Fibroblast of gingiva (primary cell): ENCODE data around the gene DCUN1D3.
"Not testable (repeated sequence)": the region's sequence is repeated elsewhere in the genome, so short reads cannot be mapped to it uniquely, and the experiment has no call there.

Experiments used
- DNase-seq: peaks from one replicate; pipeline ENCODE4 v3.0.0-alpha.2; 2011; ENCODE audit warnings: low read depth

DCUN1D3 gene

DNA sequence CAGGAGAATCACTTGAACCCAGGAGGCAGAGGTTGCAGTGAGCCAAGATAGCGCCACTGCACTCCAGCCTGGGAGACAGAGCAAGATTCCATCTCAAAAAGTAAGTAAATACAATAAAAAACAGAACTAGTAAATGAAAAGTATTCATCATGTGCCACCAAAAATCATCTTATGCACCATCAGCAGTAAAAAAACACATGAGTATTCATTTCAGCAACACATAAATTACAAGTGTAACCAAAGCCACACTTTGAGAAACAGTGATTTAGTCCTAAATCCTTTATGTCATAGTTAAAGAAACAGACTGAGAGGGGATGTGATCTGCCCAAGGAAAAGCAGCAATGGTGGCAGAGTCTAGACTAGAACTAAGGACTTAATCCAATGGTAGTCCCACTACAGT lies 13.0 kb downstream of the DCUN1D3 start:
- DNase-seq, result no peak

DNA sequence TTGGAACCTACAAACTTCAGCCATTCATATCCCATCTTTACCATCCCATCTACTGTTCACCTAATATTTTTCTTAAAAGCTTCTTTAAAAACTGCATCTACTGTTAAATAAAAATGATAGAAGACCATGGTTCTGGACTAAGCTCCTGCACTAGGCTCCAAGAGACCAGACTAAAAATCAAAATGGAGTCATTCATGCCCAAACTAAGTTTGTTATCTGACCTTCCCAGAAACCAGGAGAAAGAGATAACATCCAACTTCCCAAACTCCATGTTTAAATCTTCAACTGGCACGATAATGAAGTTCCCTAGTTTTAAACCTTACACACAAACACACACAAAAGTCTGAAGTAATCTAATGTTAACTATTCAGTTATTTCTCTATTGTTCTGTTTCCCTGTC lies 13.8 kb downstream of the DCUN1D3 start:
- no peak for DNase-seq

DNA sequence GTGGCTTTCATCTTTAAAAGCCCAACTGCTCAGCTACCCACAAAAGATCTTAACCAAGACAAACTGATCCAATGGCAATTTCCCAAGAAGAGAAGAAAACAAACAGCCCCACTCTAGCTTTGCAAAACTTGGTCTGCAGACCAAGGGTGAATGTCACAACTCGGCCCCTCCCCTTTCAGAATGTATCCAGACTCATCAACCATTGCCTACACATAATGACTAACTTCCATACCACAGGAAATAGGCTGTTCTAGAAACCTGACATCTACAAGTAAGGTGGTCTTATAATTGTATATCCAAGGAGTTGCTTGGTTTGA lies 16.0 kb downstream of the DCUN1D3 start:
- DNase-seq, result peak; percentile 85

DNA sequence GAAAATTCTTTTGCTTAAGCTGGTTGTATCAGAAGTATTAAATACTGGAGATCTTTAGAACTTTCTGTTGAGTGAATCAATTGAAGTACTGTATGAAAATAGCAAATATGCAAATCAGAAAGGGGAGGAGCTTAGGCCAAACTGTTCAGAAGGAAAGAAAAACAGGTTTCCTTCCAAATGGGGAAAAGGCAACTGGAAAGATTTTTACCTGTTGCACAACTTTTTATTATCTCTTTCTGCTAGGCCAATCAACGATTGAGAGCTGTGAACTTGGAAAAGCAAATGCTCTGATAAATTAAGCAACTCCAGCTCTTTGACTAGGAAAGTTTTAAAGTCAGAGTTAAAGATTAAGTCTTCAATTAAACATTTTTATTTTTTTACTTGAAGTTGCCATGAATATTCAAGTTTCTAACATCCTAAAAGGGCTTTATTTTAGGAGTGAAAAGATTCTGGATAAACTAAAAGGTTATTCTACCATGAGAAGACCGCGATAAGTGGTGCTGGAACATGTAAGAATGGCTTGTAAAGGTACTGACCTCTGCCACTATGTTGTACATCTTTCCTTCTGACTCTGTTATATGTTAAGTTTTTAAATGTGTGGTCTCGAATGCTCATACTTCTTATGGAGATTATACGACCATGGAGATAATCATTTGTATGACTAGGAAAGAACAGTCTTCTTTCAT lies 16.5 kb downstream of the DCUN1D3 start:
- no peak for DNase-seq

DNA sequence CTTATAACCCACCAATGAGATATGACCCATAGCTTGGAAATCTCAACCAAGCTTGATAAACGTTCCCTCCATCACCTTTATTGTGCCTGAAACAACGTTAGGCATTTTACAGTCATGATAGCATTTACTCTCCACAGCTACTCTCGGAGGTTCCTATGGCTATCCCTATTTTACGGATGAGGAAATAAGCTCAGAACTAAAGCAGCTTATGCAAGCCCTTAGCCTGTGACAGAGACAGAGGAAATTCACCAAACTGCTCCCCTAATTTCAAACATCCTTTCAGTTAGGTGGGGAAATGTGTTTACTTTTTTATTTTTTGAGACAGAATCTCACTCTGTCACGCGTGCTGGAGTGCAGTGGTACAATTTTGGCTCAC lies 18.7 kb downstream of the DCUN1D3 start:
- DNase-seq, result no peak

DNA sequence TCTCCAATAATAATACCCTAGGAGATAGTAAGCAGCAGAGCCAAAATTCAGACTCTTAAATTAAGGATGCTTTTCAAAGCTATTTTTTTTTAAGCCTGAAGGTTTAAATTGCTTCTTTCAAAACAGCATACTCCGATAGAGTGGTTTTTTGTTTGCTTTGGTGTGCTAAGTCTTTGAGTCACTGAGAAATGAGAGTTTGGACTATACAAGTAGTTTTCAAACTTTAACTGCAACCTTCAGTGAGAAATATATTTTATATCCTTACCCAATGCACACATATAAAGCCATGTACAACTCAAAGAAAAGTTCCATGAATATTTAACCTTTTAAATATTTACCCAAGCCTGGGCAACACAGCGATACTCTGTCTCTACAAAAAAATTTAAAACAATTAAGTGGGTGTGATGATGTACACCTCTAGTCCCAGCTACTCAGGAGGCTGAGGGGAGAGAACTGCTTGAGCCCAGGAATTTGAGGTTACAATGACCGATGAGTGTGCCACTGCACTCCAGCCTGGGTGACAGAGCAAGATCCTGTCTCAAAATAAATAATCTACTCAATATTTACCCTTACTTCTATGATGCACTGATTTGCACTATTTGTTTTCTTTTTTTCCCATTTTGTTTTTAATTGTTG lies 19.2 kb downstream of the DCUN1D3 start:
- DNase-seq, result no peak

DNA sequence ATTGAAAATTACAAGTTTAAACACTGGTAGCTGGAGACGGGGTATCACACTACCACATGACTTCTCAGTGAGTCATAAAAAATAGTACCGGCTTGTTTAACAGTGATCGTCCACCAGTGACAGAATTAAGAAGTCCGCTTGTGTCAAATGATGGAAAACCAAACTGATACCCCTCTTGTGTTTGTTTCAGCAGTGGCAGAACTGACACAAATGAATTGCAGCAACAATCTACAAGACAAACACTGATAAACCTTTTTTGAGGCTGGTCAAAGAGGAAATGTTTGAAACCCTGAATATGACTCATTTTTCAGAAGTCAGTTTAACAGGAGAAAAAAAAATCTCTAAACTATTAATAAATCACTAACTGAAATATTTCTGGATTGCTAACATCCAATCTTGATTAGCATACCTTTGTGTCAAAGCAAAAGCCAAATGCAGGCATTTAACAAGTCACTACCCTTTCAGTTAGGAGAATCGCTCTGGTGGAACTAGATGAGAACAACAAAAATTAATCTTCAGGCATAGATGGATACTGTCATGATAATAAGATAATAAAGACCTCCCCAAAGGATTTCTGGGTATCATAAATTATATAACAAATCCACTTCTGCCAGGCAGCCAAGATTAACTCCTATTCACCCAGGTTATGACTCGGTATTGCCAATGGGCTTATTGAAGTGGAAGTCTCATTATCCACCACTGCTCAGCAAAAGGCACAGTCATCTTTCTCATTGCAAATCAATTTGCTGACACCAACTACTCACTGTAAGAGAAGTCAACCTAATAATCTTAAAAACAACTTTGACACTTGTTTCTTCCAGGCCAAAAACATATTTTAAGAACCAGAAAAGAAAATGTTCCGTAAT lies 20.8 kb downstream of the DCUN1D3 start:
- DNase-seq, result peak; percentile 19

DNA sequence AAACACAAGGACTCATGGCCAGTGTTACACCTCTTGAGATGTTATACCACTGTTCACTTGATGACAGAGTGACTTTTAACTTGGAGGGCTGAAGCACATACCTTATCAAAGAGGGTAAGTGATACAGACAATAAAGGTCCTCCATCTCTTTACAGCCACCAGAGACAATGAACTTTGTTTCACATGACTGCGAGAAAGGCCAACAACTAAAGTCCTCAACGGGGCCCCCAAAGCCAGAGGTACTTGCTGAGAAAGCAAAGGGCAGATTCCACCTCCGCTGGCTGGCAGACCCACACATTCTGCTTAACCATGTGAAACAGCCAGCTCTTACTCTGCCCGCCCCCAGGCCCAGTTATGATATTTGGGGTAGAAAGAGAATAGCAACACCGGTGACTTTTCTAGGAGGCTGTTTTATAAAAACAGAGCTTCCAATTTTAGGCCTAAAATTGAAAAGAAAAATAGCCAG lies 21.4 kb downstream of the DCUN1D3 start:
- DNase-seq, result no peak

DNA sequence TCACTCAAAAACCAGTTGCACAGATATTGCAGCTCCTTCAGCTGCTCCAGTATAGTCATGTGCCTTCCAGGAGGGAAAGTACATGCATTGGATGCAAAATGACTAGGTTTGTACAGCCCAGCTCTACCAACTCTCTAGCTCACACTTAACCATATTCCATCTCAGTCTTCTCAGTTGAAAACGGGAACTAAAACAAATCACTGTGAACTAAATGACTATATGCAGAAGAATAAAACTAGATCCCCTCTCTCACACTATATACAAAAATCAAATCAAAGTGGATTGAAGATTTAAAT lies 24.9 kb downstream of the DCUN1D3 start:
- DNase-seq, result no peak

DNA sequence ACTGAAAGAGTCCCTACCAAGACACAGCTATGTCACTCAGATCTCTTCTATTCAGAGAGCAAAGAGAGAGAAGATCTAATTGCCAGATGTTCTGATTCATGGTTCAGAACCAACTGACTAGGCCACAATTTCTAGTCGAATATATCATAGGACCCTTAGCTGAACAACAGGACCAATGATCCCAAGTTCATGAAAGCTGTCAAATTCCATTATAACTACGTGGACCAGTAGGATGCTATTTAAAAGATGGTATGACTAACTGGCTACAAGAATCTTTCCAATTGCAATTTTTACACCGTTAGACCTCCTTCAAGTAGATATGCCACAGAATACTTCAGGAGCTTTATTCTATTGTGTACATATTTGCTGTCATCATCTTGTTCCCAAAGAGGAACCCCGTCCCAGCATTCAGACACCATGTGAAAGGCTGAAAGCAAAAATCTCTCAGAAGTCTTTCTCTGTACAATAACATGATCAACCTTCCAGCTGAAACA lies 26.0 kb downstream of the DCUN1D3 start:
- no peak for DNase-seq

DNA sequence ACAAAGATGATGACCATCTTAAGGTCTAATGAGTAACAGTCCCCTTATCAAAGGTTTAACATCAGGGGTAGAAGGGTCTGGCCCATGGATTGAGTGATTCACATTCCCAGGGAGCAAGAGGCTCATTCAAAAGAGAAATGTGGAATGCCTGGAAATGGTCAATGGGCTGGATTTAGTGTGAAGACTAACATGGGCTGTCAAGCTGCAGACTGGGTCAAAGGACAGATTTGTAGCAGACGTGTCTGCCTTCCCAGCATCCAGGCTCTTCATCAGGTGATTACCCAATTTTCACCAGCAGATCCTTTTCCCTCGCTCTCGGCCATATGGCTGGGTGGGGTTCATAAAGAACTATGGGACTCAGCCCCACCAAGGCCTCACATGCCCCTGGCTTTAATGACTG lies 26.8 kb downstream of the DCUN1D3 start:
- no peak for DNase-seq

DNA sequence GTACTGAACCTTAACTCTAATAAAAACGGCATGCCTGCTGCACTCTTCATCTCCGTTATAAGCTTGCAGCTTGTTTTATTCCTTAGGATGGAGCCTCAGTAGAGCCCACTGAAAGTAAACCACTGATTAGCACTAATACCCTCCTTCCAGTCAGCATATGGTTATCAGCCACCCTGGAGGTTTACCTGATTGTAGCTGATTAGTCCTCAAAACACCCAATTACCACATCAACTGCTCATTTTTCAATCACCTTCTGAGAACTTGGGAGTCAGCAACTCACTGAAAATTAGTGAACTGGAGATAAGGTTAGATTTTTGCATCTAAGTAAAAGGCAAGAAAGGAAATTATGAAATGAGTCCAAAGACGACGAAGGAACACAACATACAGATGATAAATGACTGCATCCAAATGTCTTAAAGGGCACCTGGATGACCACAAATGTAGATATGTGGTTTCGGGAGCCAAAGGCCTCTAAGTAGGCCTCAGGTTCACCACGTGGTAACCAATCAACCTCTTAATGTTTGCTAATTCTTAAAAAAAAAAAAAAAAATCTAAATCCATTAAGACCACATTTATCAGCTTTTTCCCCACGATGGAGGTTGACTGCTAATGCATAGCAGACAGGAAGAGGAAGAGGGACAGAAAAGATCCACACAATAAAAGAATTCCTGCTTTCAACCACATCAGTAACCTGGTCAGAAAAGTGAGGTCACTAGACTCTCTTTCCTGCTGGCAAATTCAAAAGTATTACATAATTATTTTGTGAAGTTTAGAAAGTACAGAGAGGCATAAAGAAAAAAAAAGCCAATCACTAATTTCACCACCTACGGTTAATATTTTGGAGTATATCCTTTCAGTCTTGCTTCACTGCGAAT lies 28.0 kb downstream of the DCUN1D3 start:
- no peak for DNase-seq

DNA sequence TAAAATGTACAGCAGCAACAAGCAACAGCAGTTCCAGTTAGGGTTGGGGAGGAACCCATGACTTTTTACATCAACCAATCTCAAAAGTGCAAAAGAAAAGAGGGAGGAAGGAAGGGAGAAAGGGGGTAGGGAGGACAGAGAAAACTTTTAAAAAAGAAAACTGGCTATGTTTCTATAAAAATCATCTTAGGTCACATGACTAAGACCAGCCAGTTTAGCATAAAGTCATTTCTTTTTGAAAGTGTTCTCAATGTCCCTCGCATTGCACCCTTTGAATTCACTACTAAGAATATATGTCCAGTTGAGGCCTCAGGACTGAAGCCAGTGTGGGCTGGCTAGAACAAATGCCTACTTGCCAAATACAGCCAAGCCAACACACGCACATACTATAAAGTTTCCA lies 28.9 kb downstream of the DCUN1D3 start:
- DNase-seq, result peak; percentile 40

DNA sequence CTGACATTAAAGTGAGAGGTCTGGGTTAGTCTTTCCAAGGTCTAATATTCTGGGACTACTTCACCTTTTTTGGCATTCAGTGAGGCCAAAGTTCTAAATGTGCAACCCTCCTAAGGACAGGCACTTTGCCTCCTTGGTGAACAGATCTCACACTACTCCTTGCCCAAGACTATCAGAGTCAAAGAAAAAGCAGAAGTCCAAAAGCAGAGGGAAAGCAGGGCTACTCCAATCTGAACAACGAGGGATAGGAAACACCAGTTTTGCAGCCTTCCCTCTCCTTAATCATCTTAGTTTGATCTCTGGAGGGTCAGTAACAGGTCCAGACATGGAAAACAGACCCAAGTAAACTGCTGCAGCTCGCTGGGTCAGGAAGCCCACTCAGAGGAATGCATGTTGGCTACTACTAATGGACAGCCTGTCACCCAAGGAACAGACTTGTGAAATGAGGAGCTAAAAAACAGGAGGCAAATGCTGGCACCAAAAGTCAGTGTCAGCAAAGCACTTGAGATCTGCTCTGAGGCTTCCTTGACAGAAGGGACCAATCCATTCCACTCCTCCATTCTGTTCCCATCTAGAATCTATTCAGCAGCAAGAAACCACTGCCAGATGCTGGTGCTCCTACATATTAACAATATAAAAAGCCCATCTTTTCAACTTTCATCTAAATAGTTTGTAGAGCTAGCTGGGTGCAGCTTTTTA lies 29.9 kb downstream of the DCUN1D3 start:
- DNase-seq, result no peak

DNA sequence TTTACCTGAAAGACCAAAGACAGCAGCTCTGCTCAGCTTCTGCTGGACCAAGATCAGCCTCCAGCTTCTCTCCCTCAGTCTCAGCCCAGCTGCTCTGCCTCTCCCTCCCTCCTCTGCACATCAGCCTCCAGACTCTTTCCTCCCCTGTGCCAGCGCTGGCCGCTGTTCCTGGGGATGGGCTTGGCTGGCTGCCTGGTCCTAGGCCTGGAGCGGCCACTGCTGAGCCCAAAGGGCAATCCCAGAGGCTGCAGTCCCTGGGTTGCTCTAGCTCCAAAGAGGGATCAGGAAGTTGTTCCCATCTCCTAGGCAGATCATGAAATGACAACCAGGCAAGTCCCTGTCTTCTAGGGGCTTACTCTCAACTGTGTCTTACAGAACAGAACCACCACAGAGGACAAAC lies 31.3 kb downstream of the DCUN1D3 start:
- DNase-seq, result peak; percentile 81

DNA sequence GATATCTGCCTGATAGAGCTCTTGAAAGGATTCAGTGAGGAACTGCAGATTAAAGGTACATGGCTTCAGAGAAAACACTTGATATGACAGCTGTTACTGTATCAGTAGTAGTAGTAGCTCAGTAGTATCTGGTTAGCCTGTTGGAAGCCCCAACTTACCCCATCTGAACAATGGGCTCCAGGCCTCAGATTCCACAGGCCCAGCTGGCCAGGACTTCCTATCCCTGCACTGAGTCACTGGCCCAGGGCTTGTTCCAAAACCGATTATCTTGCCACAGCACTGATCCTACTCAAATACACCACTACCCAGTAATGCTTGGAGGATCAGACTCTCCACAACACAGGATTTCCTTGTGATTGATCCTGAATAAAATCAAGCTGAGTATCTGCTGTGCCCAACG lies 32.6 kb downstream of the DCUN1D3 start:
- peak; percentile 42 for DNase-seq

DNA sequence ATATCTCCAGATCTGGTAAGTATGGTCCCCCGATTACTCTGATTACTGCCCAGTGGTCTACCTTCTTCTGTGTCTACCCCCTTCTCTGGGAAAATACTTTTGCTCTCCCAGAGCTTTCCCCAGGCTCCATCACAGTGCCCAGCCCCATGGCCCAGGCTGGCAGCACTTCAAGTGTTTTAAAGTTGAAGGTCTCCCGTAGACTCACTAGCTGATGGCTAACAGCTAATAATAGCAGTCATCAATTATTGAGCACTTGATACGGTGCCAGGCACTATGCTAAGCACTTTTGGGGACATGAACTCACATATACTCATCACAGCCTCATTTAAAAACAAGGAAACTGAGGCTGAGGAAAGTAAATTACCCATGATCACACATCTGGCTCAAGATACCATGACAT lies 33.4 kb downstream of the DCUN1D3 start:
- DNase-seq, result no peak

DNA sequence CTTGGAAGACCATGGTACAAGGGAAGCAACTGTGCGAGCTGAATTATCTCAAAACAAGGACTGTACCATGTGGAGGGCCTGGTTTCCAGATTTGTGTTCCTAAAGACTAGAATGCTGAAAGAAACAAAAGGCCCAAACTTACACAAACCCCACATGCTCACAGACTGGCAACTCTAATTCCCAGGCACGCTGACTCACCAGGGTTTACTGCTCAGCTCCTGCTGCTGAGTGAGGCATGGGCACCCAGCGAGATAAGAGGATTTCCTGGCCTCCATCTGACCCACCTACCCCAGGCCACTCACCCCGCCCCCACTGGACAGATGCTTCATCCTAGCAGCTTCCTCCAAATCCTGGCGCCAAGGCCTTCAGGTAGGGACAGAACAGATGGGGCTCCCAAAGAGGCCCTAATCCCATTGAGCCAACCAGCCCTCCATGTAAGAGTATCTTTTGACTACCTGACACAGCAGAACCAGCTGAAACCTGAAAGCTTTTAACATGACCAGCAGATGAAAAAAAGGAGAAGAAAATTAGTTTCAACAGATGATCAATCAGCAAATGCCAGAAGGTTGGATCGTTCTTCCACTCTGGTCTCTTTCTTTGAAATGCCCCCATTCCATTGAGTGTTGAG lies 33.9 kb downstream of the DCUN1D3 start:
- peak; percentile 73 for DNase-seq

DNA sequence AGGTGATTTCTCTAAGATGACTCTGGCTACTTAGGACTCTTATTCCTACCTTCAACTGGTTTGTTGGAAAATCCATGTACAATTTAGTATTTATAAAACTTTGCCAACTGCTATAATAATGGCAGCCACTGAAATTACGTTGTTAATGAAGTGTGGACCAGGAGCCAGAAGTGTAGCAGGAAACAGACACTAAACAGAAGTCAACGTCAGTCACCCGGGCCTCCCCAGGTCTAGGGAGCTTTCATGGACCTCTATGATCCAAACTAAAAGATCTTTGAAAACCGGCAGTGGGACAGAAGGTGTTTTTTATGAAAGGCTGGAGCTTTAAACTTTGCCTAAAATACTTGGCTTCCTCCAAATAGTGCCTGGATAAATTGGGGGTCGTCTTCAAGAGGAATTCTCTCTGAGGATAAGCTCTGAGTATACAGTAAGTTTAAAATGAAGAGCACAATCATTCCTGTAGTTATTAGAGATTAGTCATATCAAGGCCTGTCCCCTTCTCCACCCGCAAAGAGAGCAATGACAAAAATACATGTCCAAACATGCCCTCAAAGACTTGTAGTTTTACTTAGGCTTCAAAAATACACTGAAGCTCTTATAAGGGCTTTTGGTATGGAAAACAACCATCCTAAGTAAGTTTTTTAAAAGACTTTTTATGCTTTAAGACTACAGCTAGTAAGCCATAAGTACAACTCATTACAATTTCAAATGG lies 34.6 kb downstream of the DCUN1D3 start:
- DNase-seq, result peak; percentile 17

DNA sequence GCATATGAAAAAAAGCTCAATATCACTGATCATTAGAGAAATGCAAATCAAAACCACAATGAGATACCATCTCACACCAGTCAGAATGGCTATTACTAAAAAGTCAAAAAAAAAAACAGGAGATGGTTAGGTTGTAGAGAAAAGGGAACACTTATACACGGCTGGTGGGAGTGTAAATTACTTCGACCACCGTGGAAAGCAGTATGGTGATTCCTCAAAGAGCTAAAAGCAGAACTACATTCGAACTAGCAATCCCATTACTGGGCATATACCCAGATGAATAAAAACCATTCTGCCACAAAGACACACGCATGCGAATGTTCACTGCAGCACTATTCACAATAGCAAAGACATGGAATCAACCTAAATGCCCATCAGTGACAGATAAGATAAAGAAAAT lies 35.8 kb downstream of the DCUN1D3 start:
- not testable (repeated sequence) for DNase-seq
